IPS-15b (cell line): ENCODE measurements around the gene RFX5.

ENCODE experiments used
- H3K27me3 ChIP-seq: one replicate; pipeline ENCODE4 v1.6.1; 2013; ENCODE audit warnings: low read length; ENCODE audit not compliant: control insufficient read depth, insufficient read depth
- H3K36me3 ChIP-seq: one replicate; pipeline ENCODE4 v1.6.1; 2013; ENCODE audit warnings: low read length; ENCODE audit not compliant: control insufficient read depth, insufficient read depth
- H3K4me1 ChIP-seq: one replicate; pipeline ENCODE4 v1.6.1; 2013; ENCODE audit warnings: mild to moderate bottlenecking, low read length; ENCODE audit not compliant: control insufficient read depth, insufficient read depth
- H3K4me3 ChIP-seq: one replicate; pipeline ENCODE4 v1.5.1; 2013; ENCODE audit warnings: low read depth, low read length
- H3K9ac ChIP-seq: one replicate; pipeline ENCODE4 v1.6.1; 2013; ENCODE audit warnings: low read depth, mild to moderate bottlenecking, low read length
- H3K9me3 ChIP-seq: one replicate; pipeline ENCODE4 v1.6.1; 2013; ENCODE audit warnings: mild to moderate bottlenecking, low read length; ENCODE audit not compliant: control insufficient read depth, insufficient read depth

The RFX5 gene

GRCh38 chr1:151312826-151313225 is 34.2 kb downstream of the RFX5 start:
- H3K9ac ChIP-seq = no peak overlapping the region
- peaks cover 16% of the 10 kb centered on the region for H3K36me3 ChIP-seq
- no peak overlapping the region for H3K4me3 ChIP-seq
- peaks cover 6% of the 10 kb centered on the region for H3K4me1 ChIP-seq
- H3K9me3 ChIP-seq = no peaks in the 10 kb centered on the region
- no peaks in the 10 kb centered on the region for H3K27me3 ChIP-seq

- Histone ChIP-seq H3K9ac (no peak overlapping the region), H3K27me3 (no peaks in the 10 kb centered on the region), H3K9me3 (no peaks in the 10 kb centered on the region), H3K4me3 (no peak overlapping the region), H3K36me3 (peaks cover 20% of the 10 kb centered on the region), H3K4me1 (peaks cover 6% of the 10 kb centered on the region)
These were observed 34.6 kb downstream of the RFX5 start for GRCh38 chr1:151312411-151312810.

- Histone ChIP-seq H3K36me3 (peaks cover 23% of the 10 kb centered on the region), H3K9me3 (no peaks in the 10 kb centered on the region), H3K27me3 (no peaks in the 10 kb centered on the region), H3K4me3 (no peak overlapping the region), H3K4me1 (peaks cover 6% of the 10 kb centered on the region), H3K9ac (no peak overlapping the region)
These were observed 35.3 kb downstream of the RFX5 start for GRCh38 chr1:151311589-151312331.

- Histone ChIP-seq H3K9ac (no peak overlapping the region), H3K9me3 (no peaks in the 10 kb centered on the region), H3K4me3 (no peak overlapping the region), H3K4me1 (peaks cover 6% of the 10 kb centered on the region), H3K36me3 (peaks cover 25% of the 10 kb centered on the region), H3K27me3 (no peaks in the 10 kb centered on the region)
These were observed 36.0 kb downstream of the RFX5 start for GRCh38 chr1:151311011-151311410.

DNA sequence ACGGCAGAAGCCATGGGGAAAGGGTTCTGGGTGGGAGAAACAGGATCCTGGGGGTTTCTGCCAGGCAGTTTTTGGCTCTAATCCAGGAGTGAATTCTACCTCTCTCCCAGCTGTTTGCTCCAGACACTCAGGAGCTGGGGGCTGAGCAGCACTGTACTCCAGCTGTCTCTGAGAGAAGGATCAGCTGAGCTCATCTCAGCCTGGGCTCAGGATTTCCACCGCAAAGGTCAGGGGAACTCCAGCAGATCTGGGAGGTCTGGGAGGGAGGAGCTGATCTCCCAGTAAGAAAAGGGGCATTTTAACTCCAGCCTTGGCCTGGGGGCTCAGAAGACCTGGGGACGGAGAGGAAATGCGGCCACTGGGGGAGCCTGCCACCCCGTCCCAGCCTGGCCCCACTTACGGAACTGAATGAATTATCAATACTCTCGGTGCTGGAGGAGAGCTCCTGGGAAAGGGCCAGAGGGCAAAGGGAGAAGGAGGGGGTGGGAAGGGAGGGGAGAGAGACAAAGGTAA is 37.2 kb downstream of the RFX5 start:
- Histone ChIP-seq H3K4me1 (peaks cover 6% of the 10 kb centered on the region), H3K9me3 (no peaks in the 10 kb centered on the region), H3K27me3 (no peaks in the 10 kb centered on the region), H3K36me3 (peaks cover 31% of the 10 kb centered on the region), H3K9ac (peak overlapping the region; percentile 1), H3K4me3 (no peak overlapping the region)

DNA sequence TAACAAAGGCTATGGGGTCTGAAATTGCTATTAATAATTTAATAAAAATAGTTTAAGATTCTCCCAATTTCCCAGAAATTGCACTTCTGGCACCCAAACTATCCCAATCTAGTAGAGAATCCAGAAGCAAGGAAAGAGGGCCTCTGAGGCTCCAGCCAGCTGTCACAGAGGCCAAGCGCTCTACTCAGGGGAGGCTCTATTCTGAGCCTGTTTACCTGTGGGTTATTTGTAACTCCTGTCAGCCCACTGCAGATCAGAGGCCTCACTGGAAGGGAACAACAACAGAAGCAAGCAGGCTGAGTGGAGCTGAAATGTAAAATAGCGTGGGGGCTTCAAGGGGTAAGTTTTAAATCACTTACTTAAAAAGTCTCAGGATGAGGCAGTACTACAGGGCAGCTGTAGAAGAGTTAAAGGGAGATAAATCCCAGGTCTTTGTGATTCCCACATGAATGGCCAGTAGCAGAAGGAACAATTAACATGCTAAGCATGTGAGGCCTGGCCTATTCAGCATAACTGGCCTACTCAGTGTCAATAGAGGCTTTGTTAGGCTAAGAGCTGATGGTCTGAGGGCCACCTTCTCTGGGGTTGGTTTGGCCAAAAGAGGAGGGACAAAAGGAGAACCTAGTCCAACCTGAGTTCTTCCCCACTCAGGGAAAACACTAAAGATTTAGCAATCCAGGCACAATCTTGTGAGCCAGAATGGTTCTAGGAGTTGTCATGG is 52.1 kb downstream of the RFX5 start:
- Histone ChIP-seq H3K9me3 (no peaks in the 10 kb centered on the region), H3K9ac (no peak overlapping the region), H3K27me3 (no peaks in the 10 kb centered on the region), H3K36me3 (peaks cover 51% of the 10 kb centered on the region), H3K4me3 (no peak overlapping the region), H3K4me1 (peaks cover 13% of the 10 kb centered on the region)

DNA sequence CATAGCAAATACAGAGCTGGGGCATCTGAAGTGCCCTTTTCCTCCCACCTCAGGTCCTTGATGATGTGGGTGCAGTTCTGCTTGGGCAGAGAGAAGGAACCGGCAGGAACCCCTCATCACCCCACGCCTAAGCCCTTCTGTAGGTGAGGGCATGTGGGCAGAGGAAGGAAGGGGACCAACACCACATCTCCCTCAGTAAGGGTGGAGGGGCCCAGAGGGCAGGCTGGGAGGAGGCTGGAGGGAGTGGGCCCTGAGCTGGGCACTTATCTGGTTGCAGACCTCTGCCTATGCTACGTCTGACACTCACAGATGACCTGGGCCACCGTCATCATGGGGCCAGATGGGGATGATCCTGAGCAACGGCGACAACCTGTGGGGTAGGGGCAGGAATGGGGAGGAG is 54.0 kb downstream of the RFX5 start:
- Histone ChIP-seq H3K4me1 (peaks cover 13% of the 10 kb centered on the region), H3K9me3 (no peaks in the 10 kb centered on the region), H3K36me3 (peaks cover 56% of the 10 kb centered on the region), H3K27me3 (no peaks in the 10 kb centered on the region), H3K9ac (no peak overlapping the region), H3K4me3 (no peak overlapping the region)

DNA sequence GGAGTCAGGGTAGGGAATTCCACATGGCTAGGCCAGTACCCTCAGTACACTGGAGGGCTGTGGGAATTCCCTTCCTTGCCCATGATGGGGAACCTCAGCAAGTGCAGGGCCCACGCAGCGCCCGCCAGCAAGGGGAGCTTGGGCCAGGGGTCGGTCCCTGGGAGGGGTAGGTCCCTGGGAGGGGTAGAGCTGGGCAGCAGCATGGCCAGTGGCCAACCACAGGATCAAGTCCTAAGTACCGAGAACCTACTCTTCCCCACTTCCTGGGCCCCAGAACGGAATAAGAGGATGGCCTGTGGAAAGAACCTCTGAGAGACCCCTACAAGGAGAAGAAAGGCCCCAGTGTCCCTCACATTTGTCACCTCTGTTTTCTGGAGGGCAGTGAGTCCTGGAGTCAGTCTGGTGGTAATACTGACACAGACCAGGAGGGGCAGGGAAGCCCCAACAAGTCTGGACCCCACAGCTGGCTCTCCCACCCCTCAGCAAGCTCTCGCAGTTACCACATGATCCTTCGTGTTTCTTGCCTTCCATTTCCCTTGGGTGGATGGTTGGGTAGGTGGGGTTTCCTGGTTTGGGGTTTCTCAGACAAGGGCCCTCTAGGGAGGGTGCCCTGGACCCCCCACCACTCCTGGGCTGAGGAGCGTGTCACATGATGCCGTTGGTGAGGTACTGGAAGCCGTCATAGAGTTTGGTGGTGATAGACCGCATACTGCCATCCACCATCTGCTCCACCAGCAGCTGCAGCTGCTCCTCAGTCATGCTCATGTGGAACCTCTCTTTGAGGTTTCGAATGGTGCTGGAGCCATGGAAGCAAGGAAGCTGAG is 54.6 kb downstream of the RFX5 start:
- Histone ChIP-seq H3K9me3 (no peaks in the 10 kb centered on the region), H3K36me3 (peaks cover 62% of the 10 kb centered on the region), H3K27me3 (no peaks in the 10 kb centered on the region), H3K9ac (no peak overlapping the region), H3K4me3 (no peak overlapping the region), H3K4me1 (peaks cover 13% of the 10 kb centered on the region)

GRCh38 chr1:151290709-151291303 is 56.2 kb downstream of the RFX5 start:
- H3K4me3 ChIP-seq = no peak overlapping the region
- H3K9me3 ChIP-seq = no peaks in the 10 kb centered on the region
- H3K9ac ChIP-seq = no peak overlapping the region
- peaks cover 71% of the 10 kb centered on the region for H3K36me3 ChIP-seq
- peaks cover 13% of the 10 kb centered on the region for H3K4me1 ChIP-seq
- no peaks in the 10 kb centered on the region for H3K27me3 ChIP-seq
